A549 (cell line): ENCODE measurements around the gene TAF15. TPM values are rescaled to one million over a fixed set of nuclear protein-coding genes. Genes with fewer than 3 reads are reported as not detected.

Experiments
- ATAC-seq, 2 experiments: fragments of 200-7000 bp in 1 of 2; fragments of >200 bp in 1 of 2; cut with Nextera tagmentation in 1 of 2; cut with Tn5 transposase in 1 of 2; 3 replicates each; pipeline versions ENCODE4 v1.8.0 to v1.9.1; 2018 to 2020; ENCODE audit warnings: mild to moderate bottlenecking in 1 of 2, moderate library complexity in 1 of 2
- CTCF ChIA-PET: fragments of 300-600 bp; sonication (Branson Sonifier 250); formaldehyde crosslinking; extraction: SDS; loops from one replicate; lab custom pipeline; 2021; ENCODE audit warnings: antibody characterized with exemption, inconsistent platforms; lab: Yijun Ruan, JAX
- POLR2A ChIA-PET: fragments of 350-600 bp; formaldehyde crosslinking; extraction: SDS; loops from one replicate; lab custom pipeline; 2021; ENCODE audit warnings: antibody characterized with exemption, inconsistent platforms; lab: Yijun Ruan, JAX
- DNase-seq, 2 experiments: peaks; one replicate each; pipeline versions ENCODE4 v3.0.0 to v3.0.0-alpha.2; 2011 to 2016; ENCODE audit warnings: low read depth in 1 of 2, low spot score in 1 of 2
- FAIRE-seq: peaks from 2 replicates; lab custom pipeline; 2011; peaks lifted over from hg19 to GRCh38; lab: Jason Lieb, UNC
- H3K27ac ChIP-seq, 2 experiments: fragments of >200 bp; sonication (Bioruptor Twin); formaldehyde crosslinking; 3 replicates each; pipeline ENCODE4 v1.5.1; 2016 to 2017
- H3K4me1 ChIP-seq: fragments of >200 bp; sonication (Bioruptor Twin); formaldehyde crosslinking; 3 replicates; pipeline ENCODE4 v1.6.1; 2016
- H3K4me2 ChIP-seq: fragments of >200 bp; sonication (Bioruptor Twin); formaldehyde crosslinking; 3 replicates; pipeline ENCODE4 v1.6.1; 2016
- H3K4me3 ChIP-seq: fragments of >200 bp; sonication (Bioruptor Twin); formaldehyde crosslinking; 3 replicates; pipeline ENCODE4 v1.5.1; 2016
- H3K9me3 ChIP-seq: fragments of >200 bp; sonication (Bioruptor Twin); formaldehyde crosslinking; 3 replicates; pipeline ENCODE4 v1.6.1; 2016
- BCL3 ChIP-seq: fragments of >200 bp; sonication (Bioruptor Twin); formaldehyde crosslinking; IDR thresholded peaks from 3 replicates; pipeline ENCODE4 v1.6.1; 2016
- BHLHE40 ChIP-seq: IDR thresholded peaks from 2 replicates; pipeline ENCODE4 v1.6.1; 2012; ENCODE audit warnings: low read depth, low read length, inconsistent platforms
- CBX2 ChIP-seq: fragments of 200-600 bp; sonication (generic); IDR thresholded peaks from 2 replicates; pipeline ENCODE4 v1.6.1; 2016; ENCODE audit warnings: low read depth, mild to moderate bottlenecking, borderline replicate concordance
- CHD2 ChIP-seq: fragments of 150-350 bp; IDR thresholded peaks from 2 replicates; pipeline ENCODE4 v1.6.1; 2014; ENCODE audit warnings: low read length; ENCODE audit not compliant: partially characterized antibody
- CTCF ChIP-seq: fragments of >200 bp; sonication (Bioruptor Twin); formaldehyde crosslinking; IDR thresholded peaks from 3 replicates; pipeline ENCODE4 v1.5.1; 2016
- EHF ChIP-seq: fragments of 250-450 bp; sonication (Bioruptor Pico); IDR thresholded peaks from 2 replicates; pipeline ENCODE4 v1.5.0; 2020; ENCODE audit warnings: mild to moderate bottlenecking
- EHMT2 ChIP-seq: fragments of 200-600 bp; sonication (generic); IDR thresholded peaks from 2 replicates; pipeline ENCODE4 v1.6.1; 2016; ENCODE audit warnings: antibody characterized with exemption, low read depth, mild to moderate bottlenecking, moderate library complexity
- ESRRA ChIP-seq: fragments of 150-350 bp; IDR thresholded peaks from 2 replicates; pipeline ENCODE4 v1.6.1; 2014; ENCODE audit warnings: mild to moderate bottlenecking, low read length, borderline replicate concordance
- HDAC2 ChIP-seq: fragments of 200-600 bp; sonication (generic); IDR thresholded peaks from 2 replicates; pipeline ENCODE4 v1.6.1; 2016
- HMGXB4 ChIP-seq: fragments of 250-450 bp; sonication (Bioruptor Pico); IDR thresholded peaks from 2 replicates; pipeline ENCODE4 v1.5.0; 2021; ENCODE audit warnings: mild to moderate bottlenecking, moderate library complexity, borderline replicate concordance
- KDM1A ChIP-seq: fragments of 200-600 bp; sonication (generic); IDR thresholded peaks from 2 replicates; pipeline ENCODE4 v1.6.1; 2016; ENCODE audit warnings: low read depth, mild to moderate bottlenecking
- NPAS2 ChIP-seq: fragments of 250-450 bp; sonication (Bioruptor Pico); IDR thresholded peaks from 2 replicates; pipeline ENCODE4 v1.8.0; 2022; ENCODE audit warnings: mild to moderate bottlenecking, moderate library complexity, borderline replicate concordance
- NR3C1 ChIP-seq: fragments of >200 bp; sonication (Bioruptor Twin); formaldehyde crosslinking; IDR thresholded peaks from 3 replicates; pipeline ENCODE4 v1.6.1; 2017
- PHF8 ChIP-seq: fragments of 200-600 bp; sonication (generic); IDR thresholded peaks from 2 replicates; pipeline ENCODE4 v1.6.1; 2016; ENCODE audit warnings: low read depth, mild to moderate bottlenecking, antibody characterized with exemption, moderate library complexity, borderline replicate concordance
- RARB ChIP-seq: fragments of 250-450 bp; sonication (Bioruptor Pico); IDR thresholded peaks from 2 replicates; pipeline ENCODE4 v1.8.0; 2021; ENCODE audit warnings: mild to moderate bottlenecking, moderate library complexity
- REST ChIP-seq: fragments of 200-600 bp; sonication (generic); IDR thresholded peaks from 2 replicates; pipeline ENCODE4 v1.6.1; 2016; ENCODE audit warnings: antibody characterized with exemption, mild to moderate bottlenecking, moderate library complexity
- RFX5 ChIP-seq: fragments of 450-650 bp; IDR thresholded peaks from 2 replicates; pipeline ENCODE4 v1.7.1; 2014; ENCODE audit warnings: antibody characterized with exemption, mild to moderate bottlenecking, moderate library complexity
- RNF2 ChIP-seq: fragments of 200-600 bp; sonication (generic); IDR thresholded peaks from 2 replicates; pipeline ENCODE4 v1.6.1; 2016; ENCODE audit warnings: low read depth, mild to moderate bottlenecking, antibody characterized with exemption, moderate library complexity, borderline replicate concordance
- SMC3 ChIP-seq: fragments of >200 bp; sonication (Bioruptor Twin); formaldehyde crosslinking; IDR thresholded peaks from 3 replicates; pipeline ENCODE4 v1.6.1; 2018; ENCODE audit warnings: inconsistent platforms
- SREBF2 ChIP-seq: fragments of 450-650 bp; IDR thresholded peaks from 2 replicates; pipeline ENCODE4 v1.6.1; 2014; ENCODE audit warnings: mild to moderate bottlenecking, moderate library complexity
- TP53 ChIP-seq: fragments of 250-450 bp; sonication (Bioruptor Pico); IDR thresholded peaks from 2 replicates; pipeline ENCODE4 v1.5.0; 2021; ENCODE audit warnings: mild to moderate bottlenecking, moderate library complexity
- ZSCAN20 ChIP-seq: fragments of 250-450 bp; sonication (Bioruptor Pico); IDR thresholded peaks from 2 replicates; pipeline ENCODE4 v1.8.0; 2022; ENCODE audit warnings: mild to moderate bottlenecking, moderate library complexity
- WGBS: methylation state at CpG from one replicate; pipeline ENCODE4 v1.1.6; 2017; ENCODE audit errors: missing lambda C conversion rate; 5-methylcytosine and 5-hydroxymethylcytosine counted together
- polyA plus RNA-seq, 4 experiments: library from polyadenylated mRNA; depleted of rRNA in 3 of 4; stranded (reverse); fragments of >200 nt; fragmentation: RNase III in 1 of 4; extraction: RNeasy Plus Mini Kit Qiagen cat#74134 plus additional on column Dnase treatment in 1 of 4; gene quantifications; 2 replicates in 3 of 4; 3 replicates in 1 of 4; pipeline ENCODE4 v1.2.3, GENCODE V29; 2011 to 2017

The TAF15 gene
- polyA plus RNA-seq, 2 of the 4 experiments (the other 2 are of a cell fraction) = 130 to 544 TPM

GRCh38 chr17:35765086-35765710 is 44.1 kb upstream of the TAF15 start:
- Histone ChIP-seq H3K9me3 (no peaks in the 10 kb centered on the region), H3K4me2 (peak overlapping the region; percentile 81), H3K27ac (peak overlapping the region in 1 of 2 experiments; percentile 87; a peak in 1 of 6 replicates), H3K4me1 (no peaks in the 10 kb centered on the region), H3K4me3 (no peak overlapping the region; the same call in 2 of the 3 replicates)
- CTCF ChIA-PET = interaction anchor here (0.5 to 43.9 kb wide), 15 partner anchors 8 to 189 kb away, joined by 3 to 2039 read pairs (median 8); partner anchors contain the start of genes C17orf50, GAS2L2, MMP28 and RASL10B
- POLR2A ChIA-PET = interaction anchor here (0.6 to 5.8 kb wide), 5 partner anchors 20 to 176 kb away, joined by 3 to 156 read pairs (median 5); partner anchors contain the start of genes MMP28 and TAF15
- DNase-seq (no peak), FAIRE-seq (no peak), ATAC-seq (no peak)
- 81% methylated on average over 11 of the region's 11 CpGs for WGBS
- TF ChIP-seq RFX5 (no peak), CTCF (no peak), BHLHE40 (no peak), RNF2 (no peak), HMGXB4 (no peak), CHD2 (no peak), NR3C1 (no peak), SREBF2 (no peak), NPAS2 (CRISPR knock-in tag) (no peak), EHF (no peak), PHF8 (no peak)

- ChIA-PET POLR2A (interaction anchor here (0.6 to 5.8 kb wide), 2 partner anchors 39 to 43 kb away, joined by 3 to 156 read pairs; partner anchors contain the start of gene TAF15), CTCF (interaction anchor here (0.6 to 43.9 kb wide), 8 partner anchors 7 to 152 kb away, joined by 3 to 2039 read pairs (median 16); partner anchors contain the start of genes C17orf50, GAS2L2, MMP28 and RASL10B)
- Histone ChIP-seq H3K4me1 (no peaks in the 10 kb centered on the region), H3K4me2 (no peak overlapping the region), H3K27ac (no peak overlapping the region), H3K4me3 (no peak overlapping the region), H3K9me3 (no peaks in the 10 kb centered on the region)
- WGBS = 55% methylated on average over 8 of the region's 8 CpGs
- DNase-seq (no peak), FAIRE-seq (no peak), ATAC-seq (no peak)
- TF ChIP-seq BCL3 (no peak), SMC3 (no peak), NR3C1 (no peak), REST (no peak), TP53 (no peak), HDAC2 (no peak), NPAS2 (CRISPR knock-in tag) (no peak), CTCF (no peak), CBX2 (no peak), BHLHE40 (no peak), RARB (CRISPR knock-in tag) (no peak), KDM1A (no peak), ESRRA (no peak), ZSCAN20 (CRISPR knock-in tag) (no peak), EHMT2 (no peak)
Measured at GRCh38 chr17:35765756-35766488, 43.4 kb upstream of the TAF15 start.
